GM18502 (cell line): Measurements from ENCODE around the gene AGBL1.
A peak's percentile ranks its signal among the peaks of the same experiment; 100 is the strongest.
"Not testable (repeated sequence)": the region's sequence is repeated elsewhere in the genome, so short reads cannot be mapped to it uniquely, and the experiment has no call there.

Source experiments
- ATAC-seq: cut with Tn5 transposase; IDR thresholded peaks from one replicate; pipeline ENCODE4 v1.9.1; 2021; ENCODE audit warnings: mild to moderate bottlenecking; ENCODE audit not compliant: unreplicated experiment, poor library complexity

Gene AGBL1

DNA sequence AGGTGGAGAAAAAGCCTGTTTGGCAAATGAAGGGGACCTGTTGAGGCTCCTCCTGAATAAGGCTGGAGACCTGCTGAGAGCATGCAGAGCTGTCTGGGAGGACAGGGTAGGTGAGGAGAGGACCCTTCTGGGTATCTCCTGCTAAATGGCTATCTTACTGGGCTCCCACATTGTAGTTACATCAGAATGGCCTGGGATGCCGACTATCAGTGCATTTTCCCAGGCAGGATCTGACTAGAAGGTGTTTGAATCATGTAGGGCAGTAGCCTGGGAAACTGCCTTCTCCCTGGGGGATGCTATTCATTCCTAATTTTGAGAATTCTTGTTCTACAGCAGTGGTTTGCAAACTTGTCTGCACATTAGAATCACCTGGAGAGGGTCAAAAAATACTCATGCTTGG is 631 bp downstream of the AGBL1 start:
- no peak for ATAC-seq

DNA sequence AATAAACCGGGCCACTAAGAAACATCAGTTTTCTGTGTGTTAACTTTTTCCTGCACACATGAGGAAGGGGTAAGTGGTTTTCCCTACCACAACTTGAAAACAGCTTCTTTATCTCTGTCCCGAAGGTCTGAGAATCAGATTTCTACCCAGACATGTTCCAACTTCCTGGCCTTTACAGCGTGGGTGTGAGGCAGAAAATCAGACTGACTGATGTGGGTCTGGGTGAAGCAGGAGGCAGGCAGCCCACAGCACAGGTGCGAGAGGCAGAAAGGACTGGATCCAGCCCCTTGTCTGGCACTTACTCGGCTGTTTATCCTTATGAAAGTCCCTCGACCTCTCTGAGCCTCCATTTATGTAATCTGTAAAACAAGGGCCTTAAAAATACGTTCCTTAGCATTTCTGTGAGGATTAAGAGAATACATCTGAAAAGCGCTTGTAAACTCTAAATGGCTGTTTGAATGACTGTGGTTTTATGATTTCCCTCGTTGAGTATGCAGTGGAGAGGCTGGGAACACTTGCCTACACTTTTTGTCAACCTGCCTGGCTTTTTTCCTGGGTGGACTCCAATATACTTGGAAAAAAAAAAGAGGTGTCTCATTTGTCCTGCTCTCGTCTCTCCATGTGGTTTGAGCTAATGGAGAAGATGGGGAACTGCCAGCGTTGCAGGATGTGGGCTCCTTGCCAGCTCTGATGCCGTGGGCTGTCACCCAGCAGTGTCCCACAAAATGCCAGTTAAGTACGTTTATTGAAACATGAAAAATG is 3.1 kb downstream of the AGBL1 start:
- no peak for ATAC-seq

- no peak for ATAC-seq
Measured at GRCh38 chr15:86087808-86088207, 8.1 kb downstream of the AGBL1 start.

- ATAC-seq = no peak
Measured at GRCh38 chr15:86089422-86089821, 9.8 kb downstream of the AGBL1 start.

DNA sequence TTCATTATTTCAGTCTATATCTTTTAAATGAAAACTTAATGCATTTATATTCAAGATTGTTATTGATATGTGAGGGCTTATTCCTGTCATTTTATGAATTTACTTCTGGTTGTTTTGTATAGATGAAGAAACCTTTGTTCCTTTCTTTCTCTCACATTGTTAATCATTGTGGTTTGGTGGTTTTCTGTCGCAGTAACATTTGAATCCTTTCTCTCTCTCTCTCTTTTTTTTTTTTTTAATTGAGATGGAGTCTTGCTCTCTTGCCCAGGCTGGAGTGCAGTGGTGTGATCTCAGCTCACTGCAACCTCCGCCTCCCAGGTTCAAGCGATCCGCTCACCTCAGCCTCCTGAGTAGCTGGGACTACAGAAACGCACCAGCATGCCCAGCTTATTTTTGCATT is 22.1 kb downstream of the AGBL1 start:
- no peak for ATAC-seq

GRCh38 chr15:86103825-86104224 is 24.2 kb downstream of the AGBL1 start:
- ATAC-seq = no peak

GRCh38 chr15:86106306-86106705 is 26.6 kb downstream of the AGBL1 start:
- ATAC-seq = no peak

GRCh38 chr15:86115145-86115801 is 35.6 kb downstream of the AGBL1 start:
- no peak for ATAC-seq

GRCh38 chr15:86121568-86122225 is 42.0 kb downstream of the AGBL1 start:
- ATAC-seq = no peak

GRCh38 chr15:86122691-86123391 is 43.2 kb downstream of the AGBL1 start:
- ATAC-seq = not testable (repeated sequence)

- no peak for ATAC-seq
Measured at GRCh38 chr15:86125775-86126174, 46.1 kb downstream of the AGBL1 start.

- no peak for ATAC-seq
Measured at GRCh38 chr15:86127547-86127946, 47.9 kb downstream of the AGBL1 start.

- ATAC-seq = no peak
Measured at GRCh38 chr15:86135041-86135440, 55.4 kb downstream of the AGBL1 start.

- no peak for ATAC-seq
Measured at GRCh38 chr15:86136861-86137260, 57.2 kb downstream of the AGBL1 start.

DNA sequence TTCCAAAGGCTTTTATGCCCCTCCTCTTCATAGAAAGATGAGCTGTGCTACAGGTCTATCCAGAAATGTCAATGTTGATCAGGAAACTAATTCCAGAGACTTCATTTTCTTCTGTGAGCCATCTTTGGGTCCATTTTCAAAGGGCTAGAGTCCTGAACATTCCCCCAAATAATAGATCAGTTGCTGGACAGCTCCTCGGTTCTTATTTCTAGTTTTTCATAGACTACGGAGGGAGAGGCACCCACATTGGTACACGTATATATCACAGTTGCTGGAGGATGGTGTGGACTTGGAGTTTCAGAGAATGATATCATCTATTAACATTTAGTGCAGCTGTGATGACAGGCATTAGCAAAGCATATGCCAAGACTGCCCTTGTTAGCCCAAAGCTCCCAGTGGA is 59.1 kb downstream of the AGBL1 start:
- no peak for ATAC-seq

GRCh38 chr15:86139828-86140227 is 60.2 kb downstream of the AGBL1 start:
- ATAC-seq = peak; percentile 52

- ATAC-seq = no peak
Measured at GRCh38 chr15:86154705-86155104, 75.0 kb downstream of the AGBL1 start.

- no peak for ATAC-seq
Measured at GRCh38 chr15:86155551-86155950, 75.9 kb downstream of the AGBL1 start.

- no peak for ATAC-seq
Measured at GRCh38 chr15:86157606-86158293, 78.1 kb downstream of the AGBL1 start.

DNA sequence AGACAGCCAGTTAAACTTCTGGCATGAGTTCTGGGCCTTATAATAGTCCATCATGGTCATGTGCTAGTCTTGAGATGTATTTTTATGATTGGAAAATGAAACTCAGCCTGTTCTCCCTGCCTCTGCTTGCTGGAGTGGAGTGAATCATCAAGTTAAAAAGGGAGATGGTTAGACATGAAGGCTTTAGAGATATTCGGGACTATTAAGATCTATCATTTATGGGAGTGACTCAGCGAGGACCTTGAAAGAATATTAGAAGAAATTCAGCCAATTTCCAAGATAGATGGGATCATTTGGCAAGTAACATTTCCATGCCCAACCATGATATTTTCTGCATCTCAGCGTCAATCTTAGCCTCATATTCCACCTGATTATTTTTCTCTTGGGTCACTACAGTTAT is 79.8 kb downstream of the AGBL1 start:
- ATAC-seq = no peak
